PC-3 (cell line): Measurements from ENCODE around the gene DDI2.

Source experiments
- EZH2 ChIP-seq: fragments of 300-600 bp; sonication (generic); IDR thresholded peaks from one replicate; pipeline ENCODE4 v1.6.1; 2017; ENCODE audit warnings: antibody characterized with exemption, mild to moderate bottlenecking, low read length; ENCODE audit not compliant: unreplicated experiment
- EZH2phosphoT487 ChIP-seq: fragments of 300-600 bp; sonication (generic); IDR thresholded peaks from 2 replicates; pipeline ENCODE4 v1.6.1; 2018; ENCODE audit warnings: mild to moderate bottlenecking, antibody characterized with exemption, low read length, borderline replicate concordance
- TF ChIP-seq, protein P1 (sequence below): fragments of 300-600 bp; sonication (generic); conservative IDR thresholded peaks from 2 replicates; pipeline ENCODE4 v1.5.1; 2017; ENCODE audit warnings: antibody characterized with exemption, low read depth, mild to moderate bottlenecking, low read length

GRCh38 chr1:15676688-15677661 lies 59.7 kb downstream of the DDI2 start:
- TF ChIP-seq, protein P1, sequence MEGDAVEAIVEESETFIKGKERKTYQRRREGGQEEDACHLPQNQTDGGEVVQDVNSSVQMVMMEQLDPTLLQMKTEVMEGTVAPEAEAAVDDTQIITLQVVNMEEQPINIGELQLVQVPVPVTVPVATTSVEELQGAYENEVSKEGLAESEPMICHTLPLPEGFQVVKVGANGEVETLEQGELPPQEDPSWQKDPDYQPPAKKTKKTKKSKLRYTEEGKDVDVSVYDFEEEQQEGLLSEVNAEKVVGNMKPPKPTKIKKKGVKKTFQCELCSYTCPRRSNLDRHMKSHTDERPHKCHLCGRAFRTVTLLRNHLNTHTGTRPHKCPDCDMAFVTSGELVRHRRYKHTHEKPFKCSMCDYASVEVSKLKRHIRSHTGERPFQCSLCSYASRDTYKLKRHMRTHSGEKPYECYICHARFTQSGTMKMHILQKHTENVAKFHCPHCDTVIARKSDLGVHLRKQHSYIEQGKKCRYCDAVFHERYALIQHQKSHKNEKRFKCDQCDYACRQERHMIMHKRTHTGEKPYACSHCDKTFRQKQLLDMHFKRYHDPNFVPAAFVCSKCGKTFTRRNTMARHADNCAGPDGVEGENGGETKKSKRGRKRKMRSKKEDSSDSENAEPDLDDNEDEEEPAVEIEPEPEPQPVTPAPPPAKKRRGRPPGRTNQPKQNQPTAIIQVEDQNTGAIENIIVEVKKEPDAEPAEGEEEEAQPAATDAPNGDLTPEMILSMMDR = no peak
- no peak for TF ChIP-seq EZH2phosphoT487
- TF ChIP-seq EZH2 = no peak
